ENCODE results near the gene OR52E8.

OR52E8 gene

DNA sequence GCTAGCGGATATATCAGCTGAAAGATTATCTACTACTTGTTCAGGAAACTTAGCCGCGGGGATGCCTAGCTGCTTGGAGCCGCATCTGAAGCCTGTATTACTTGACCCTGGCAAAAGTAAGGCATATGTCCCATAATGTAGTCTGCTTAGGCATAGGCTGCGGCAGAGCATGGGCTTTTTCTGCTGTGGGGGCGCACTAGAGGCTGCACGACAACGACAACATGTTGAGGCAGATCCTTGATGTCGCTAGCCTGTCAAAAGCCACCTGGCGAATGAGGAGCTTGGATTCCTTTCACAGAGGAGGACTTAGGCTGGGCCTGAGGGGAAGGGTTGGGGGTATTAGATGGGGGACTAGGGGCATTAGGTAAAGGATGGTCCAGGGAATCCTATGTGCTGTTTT is 49.9 kb downstream of the OR52E8 start:
- DNase-seq = no peak

Data from fibroblast of skin of back (primary cell).